ENCODE measurements around the gene NYNRIN.

NYNRIN gene

DNA sequence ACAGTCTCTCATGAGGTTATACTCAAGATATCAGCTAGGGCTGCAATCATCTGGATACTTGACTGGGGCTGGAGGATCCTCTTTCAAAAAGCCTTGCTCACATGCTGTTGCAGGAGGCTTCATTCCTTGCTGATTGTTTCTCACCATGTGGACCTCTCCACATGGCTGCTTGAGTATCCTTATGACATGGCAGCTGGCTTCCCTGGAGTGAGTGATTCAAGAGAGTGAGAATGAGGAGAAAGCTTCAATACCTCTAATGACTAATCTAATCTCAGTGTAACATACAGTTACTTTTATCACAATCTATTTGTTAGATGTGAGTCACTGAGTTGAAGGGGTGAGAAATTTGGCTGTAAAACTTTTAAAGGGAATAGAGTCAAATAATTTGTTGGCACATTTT, 58.2 kb downstream of the NYNRIN start:
- DNase-seq (ENCODE audit: low read depth) = no peak

DNA sequence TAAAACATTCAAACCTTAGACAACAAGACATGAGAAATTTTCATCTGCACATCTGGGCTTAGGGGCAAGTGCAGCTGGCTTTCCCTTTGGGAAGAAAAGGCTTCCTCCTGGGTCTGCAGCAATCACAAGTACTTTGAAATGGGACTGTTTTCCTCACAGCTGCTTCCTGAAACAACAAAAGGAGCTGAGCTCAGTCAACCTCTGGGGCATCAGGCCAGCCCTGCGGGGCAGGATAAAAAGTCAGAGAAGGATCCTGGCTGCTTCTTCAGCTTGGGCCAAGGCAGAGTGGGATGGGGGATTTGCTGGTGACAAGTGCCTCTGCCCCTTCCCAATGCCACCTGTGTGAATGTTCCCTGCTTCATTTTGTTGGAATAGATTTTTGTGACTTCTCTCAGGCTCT, 59.9 kb downstream of the NYNRIN start:
- DNase-seq (ENCODE audit: low read depth) = no peak

DNA sequence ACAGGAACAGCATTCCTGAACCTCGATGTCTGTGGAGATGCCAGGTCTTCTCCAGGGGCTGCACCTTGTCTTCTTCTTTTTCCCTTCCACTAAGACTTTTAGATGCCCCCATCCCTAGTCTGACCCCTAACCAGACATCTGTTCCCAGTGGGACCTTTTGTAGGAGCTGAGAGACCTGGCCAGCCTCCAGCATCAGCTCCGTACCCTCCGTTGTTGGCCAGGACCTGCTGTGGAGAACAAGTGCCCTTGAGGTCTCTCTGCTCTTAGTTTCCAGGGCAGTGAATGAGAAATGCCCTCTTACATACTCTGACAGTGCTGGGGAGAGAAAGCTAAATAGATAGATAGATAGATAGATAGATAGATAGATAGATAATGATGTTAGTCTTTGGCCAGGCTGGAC, 60.5 kb downstream of the NYNRIN start:
- no peak for DNase-seq (ENCODE audit: low read depth)

DNA sequence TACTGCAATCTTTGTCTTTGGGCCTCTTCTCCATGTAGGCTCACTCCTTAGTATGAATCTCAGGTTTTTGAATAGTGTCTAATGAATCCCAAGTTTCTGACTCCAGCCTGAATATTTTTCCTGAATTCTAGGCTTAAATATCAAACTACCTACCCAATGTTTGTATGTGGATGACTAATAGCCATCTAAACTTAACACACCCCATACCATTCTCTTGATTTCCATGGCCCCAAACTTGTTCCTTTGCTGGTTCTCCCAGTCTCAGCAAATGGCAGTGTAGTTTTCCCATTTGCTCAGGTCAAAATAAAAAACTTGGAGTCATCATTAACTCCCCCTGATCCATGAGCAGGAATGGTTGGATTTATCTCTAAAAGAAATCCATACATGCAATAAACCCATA, 62.5 kb downstream of the NYNRIN start:
- no peak for DNase-seq (ENCODE audit: low read depth)

DNA sequence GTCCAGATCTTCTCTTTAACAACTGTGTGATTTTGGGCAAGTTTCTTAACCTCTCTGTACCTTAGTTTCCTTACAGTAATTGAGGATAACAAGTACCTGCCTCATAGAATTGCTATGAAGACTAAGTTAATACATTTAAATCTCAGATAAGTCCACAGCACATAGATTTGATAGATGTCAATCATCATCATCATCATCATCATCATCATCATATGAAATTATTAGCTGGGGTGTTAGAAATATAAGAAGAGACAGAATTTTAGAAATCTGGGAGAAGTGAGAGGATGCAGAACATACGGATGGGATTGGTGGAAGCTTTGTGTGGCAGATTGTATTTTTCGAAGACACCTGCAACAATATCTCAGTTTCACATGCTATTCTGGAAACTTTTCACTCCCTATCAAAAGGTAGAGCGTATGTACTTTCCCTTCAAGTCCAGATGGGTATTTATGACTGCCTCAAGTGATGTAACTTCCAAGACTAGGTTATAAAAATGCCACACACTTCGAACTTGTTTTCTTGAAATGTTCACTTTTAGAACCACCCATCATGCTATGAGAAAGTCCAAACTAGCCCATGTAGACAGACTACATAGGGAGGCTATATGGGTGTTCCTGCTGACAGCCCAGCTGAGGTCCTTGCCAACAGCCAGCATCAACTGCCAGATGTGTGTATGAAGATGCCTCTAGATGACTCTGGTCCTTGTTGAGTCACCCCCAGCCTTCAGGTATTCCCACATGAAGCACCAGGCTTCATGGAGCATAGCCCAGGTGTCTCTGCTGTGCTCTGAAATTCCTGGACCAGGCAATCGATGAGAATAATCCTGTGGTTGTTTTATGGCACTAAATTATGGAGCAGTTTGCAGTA, 64.4 kb downstream of the NYNRIN start:
- DNase-seq (ENCODE audit: low read depth) = no peak

DNA sequence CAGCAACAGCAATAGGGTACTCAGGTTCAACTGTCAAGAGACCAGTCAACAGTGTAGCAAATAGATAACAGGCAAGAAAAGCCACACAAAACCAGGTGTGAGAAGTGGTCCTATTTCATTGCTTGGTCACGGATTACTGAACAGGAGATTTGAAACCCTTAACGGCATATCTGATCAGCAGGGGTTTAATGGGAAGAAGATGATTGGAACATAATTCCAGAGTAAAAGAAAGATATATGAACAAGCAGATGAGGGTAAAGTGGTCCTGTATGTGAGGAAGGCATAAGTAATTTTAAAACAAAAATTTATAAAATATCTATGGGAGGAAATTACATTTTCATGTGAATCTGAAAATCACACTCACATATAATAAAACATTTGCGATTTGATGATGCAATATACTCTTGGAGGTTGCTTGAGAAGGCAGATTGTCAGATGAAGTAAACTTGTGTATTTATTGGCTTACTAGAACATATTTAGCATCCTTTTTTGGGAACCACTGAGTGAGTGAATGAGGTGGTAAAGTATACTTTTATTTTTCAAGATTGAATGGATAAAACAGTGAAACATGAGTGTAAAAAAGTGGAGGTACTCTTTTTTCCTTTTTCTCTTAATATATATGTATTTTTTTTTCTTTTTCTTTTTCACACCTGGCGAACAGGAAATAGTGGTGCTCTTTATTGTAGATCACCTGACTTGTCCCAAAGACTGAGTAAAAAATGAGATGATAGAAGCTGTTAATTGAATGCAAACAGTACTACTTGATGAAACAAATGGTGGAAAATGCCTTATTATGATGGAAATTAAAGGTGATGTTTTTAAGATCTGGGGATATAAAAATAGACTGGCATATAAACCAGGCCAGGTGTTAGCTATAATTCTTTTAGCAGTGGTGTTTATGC, 65.3 kb downstream of the NYNRIN start:
- no peak for DNase-seq (ENCODE audit: low read depth)

DNA sequence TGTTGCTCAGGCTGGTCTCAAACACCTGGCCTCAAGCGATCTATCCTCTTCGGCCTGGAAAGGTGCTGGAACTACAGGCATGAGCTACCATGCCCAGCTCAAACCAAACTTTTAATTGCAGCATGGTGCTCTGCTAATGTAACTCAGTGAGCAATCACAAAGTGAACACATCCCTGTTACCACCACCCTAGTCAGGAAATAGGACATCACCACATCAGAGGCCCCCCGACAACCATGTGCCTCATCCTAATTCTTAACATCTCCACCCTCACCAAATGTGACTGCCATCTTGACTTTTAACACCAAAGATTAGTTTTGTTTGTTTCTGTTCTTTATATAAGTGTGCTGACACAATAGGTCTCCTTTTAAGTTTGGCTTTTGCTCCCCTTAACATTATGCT, 66.6 kb downstream of the NYNRIN start:
- no peak for DNase-seq (ENCODE audit: low read depth)

DNA sequence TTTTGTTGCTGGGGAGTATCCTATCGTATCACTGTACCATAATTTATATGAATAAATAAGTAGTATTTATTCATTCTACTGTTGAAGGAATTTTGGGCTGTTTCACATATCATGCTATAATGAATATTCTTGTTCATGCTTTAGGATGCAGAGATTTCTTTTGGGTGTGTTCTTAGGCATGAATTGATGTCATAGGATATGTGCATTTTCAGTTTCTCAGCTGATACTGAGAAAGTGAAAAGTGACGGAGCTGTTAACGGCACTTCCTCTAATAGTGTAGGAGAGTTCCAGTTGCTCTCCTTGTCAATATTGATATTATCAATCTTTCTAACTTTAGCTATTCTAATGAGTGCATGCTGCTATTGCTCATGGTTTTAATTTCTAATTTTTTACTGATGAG, 67.0 kb downstream of the NYNRIN start:
- DNase-seq (ENCODE audit: low read depth) = no peak

Measured in activated T-cell treated with anti-CD3 and anti-CD28 coated beads for 24 hours (primary cell).